NCI-H1105 treated with DMSO at 0.1 percent for 48 hours (cell line): ENCODE measurements around the gene COL26A1.
"Not testable (repeated sequence)": the region's sequence is repeated elsewhere in the genome, so short reads cannot be mapped to it uniquely, and the experiment has no call there.

ENCODE experiments used
- DNase-seq: peaks from one replicate; lab custom pipeline; 2025; lab: John Stamatoyannopoulos, UW

COL26A1 gene

DNA sequence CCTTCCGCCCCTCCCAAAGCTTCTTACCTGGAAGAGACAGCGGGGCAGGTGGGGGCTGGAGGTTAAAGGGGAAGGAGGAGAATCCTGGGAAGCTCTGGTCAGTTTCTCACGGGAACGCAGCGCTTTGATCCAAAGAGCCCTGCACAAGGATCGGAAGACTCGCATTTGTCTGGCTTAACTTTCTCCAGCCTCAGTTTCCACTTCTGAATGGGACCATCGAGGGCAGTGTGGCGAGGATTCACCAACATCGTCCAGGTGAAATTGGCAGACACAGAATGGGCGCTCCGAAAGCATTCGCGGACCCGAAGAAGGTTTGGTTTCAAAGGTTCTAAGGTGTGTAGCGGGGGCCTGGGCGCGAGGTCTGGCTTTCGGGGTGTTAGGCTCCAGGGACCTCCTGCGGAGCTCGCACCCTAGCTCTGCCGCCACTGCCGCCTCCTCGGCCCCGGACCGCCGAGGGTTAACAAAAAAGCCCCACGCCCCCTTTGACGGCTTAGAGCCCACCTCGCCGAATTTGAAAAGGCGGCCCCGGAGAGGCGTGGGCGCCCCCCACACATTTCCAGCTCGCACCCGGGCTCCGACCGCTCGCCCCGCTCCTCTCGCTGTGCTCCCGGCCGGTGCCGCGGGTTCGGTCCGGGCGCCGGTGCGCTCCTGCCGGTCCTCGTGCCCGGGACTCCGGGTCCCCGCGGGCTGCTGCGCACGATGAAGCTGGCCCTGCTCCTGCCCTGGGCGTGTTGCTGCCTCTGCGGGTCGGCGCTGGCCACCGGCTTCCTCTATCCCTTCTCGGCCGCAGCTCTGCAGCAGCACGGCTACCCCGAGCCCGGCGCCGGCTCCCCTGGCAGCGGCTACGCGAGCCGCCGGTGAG, at the start of gene COL26A1:
Gene COL26A1, plus strand, starts transcription at position 542 of the 862 bp plus-strand sequence. Its CDS starts 158 bp downstream, at position 700.
- peak; percentile 25 for DNase-seq

GRCh38 chr7:101315336-101315735, 47.3 kb upstream of the COL26A1 start:
- peak; percentile 9 for DNase-seq

DNA sequence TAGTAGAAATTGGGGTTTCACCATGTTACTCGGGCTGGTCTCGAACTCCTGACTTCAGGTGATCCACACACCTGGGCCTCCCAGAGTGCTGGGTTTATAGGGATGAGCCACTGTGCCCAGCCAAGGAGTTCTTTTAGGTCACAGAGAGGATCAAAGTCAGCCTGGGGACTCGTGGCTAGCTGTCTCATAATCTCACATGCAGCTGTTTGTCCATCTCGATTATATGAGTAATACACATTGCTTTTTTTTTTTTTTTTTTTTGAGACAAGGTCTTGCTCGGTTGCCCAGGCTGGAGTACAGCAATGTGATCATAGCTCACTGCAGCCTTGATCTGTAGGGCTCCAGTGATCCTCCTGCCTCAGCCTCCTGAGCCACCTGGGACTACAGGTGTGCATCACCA, 43.3 kb upstream of the COL26A1 start:
- no peak for DNase-seq

- DNase-seq = peak; percentile 83
Observed at GRCh38 chr7:101321491-101322401, 40.9 kb upstream of the COL26A1 start, which contains the start of gene IFT22. Gene IFT22 (minus strand): TSS chr7:101321812. CDS start chr7:101321709, 103 bp downstream.

DNA sequence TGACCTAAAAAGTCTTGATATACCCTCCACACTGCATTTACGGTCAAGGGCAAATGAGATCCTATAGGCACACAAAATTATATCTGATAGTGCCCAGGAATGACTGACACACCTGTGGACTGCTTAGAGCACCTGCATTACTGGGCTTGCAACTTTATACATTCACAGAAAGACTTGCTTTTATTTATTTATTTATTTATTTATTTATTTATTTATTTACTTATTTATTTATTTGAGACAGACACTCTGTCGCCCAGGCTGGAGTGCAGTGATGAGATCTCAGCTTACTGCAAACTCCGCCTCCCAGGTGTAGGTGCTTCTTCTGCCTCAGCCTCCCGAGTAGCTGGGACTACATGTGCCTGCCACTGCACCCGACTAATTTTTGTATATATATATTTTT, 34.5 kb upstream of the COL26A1 start:
- DNase-seq = no peak

- DNase-seq = no peak
Observed at GRCh38 chr7:101330011-101330484, 32.6 kb upstream of the COL26A1 start.

DNA sequence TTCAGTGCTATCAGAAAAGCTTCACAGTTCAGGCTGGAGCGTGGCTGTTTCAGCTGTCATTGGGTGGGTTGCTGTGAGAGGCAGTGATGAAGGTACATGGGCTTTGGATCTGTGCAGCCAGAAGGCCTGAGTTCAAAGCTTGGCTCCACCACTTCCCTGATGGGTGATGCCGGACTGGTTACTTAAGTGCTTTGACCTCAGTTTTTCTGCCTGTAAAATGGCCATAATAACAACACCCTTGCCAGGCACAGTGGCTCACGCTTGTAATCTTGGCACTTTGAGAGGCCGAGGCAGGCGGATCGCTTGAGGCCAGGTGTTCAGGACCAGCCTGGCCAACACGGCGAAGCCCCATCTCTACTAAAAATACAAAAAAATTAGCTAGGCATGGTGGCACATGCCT, 30.6 kb upstream of the COL26A1 start:
- no peak for DNase-seq

DNA sequence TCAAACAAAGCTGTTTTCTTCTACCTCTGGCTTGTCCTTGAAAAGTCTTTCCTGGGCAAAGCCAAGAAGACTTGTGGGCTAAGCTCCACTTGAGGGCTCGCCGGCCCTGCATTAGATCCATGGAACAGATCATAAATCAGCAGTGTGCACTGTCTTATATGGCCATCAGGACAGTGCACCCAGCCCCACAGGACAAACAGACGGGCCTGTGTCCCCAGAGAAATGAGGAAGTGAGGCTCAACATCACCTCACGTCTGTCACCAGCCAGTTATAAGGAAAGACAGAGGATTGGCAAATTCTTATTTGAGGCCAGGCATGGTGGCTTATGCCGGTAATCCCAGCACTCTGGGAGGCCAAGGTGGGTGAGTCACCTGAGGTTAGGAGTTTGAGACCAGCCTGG, 28.8 kb upstream of the COL26A1 start:
- DNase-seq = no peak

GRCh38 chr7:101340379-101340778, 22.3 kb upstream of the COL26A1 start:
- DNase-seq = no peak

DNA sequence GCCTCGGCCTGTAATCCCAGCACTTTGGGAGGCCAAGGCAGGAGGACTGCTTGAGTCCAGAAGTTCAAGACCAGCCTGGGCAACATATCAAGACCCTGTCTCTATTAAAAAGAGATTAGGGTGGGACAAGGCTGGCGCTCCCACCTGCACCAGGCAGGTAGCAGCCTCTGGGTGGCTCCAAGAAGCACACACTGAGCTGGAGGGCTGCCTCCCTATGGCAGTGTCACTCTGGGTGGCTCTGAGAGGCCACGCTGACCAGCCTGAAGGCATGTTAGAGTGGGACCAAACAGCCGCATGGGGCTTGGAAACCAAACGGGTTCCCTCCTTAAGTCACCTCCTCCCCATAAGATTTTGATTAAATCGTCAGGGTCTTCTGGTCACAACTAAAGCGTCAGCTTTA, 19.8 kb upstream of the COL26A1 start:
- DNase-seq = no peak

DNA sequence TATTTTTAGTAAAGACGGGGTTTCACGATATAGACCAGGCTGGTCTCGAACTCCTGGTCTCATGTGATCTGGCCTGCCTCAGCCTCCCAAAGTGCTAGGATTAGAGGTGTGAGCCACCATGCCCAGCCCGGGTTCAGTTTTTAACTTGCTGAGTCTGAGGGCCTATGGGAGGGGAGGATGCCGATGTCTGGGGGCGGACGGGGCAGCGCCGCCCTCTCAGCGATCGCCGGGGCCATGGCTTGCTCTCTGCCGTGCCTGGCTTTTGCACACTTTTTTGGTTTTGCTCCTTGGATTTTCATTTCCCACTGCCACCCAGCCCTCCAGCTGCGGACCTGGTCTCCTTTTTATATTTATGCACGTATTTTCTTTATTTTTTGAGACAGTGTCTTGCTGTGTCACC, 15.2 kb upstream of the COL26A1 start:
- no peak for DNase-seq

DNA sequence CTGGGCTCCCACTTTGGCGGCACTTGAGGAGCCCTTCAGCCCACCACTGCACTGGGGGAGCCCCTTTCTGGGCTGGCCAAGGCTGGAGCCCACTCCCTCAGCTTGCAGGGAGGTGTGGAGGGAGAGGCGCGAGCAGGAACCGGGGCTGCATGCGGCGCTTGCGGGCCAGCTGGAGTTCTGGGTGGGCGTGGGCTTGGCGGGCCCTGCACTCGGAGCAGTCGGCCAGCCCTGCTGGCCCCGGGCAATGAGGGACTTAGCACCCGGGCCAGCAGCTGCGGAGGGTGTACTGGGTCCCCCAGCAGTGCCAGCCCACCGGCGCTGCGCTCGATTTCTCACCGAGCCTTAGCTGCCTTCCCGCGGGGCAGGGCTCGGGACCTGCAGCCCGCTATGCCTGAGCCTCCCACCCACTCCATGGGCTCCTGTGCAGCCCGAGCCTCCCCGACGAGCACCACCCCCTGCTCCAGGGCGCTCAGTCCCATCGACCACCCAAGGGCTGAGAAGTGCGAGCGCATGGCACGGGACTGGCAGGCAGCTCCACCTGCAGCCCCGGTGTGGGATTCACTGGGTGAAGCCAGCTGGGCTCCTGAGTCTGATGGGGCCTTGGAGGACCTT, 14.1 kb upstream of the COL26A1 start:
- not testable (repeated sequence) for DNase-seq

GRCh38 chr7:101349300-101349699, 13.4 kb upstream of the COL26A1 start:
- not testable (repeated sequence) for DNase-seq

DNA sequence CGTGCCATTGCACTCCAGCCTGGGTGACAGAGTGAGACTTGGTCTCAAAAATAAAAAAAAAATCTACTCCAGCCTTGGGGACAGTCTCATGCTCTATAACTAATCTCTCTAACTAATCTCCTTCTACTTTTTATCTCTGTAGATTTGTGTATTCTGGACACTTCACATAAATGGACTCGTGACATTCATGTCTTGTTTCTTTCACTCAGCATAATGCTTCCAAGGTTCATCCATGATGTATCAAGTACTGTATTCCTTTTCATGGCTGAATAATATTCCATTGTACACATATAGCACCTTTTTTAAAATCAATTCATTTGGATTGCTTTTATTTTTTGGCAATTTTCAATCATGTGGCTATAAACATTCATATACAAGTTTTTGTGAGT, 9.8 kb upstream of the COL26A1 start:
- no peak for DNase-seq

- DNase-seq = no peak
Observed at GRCh38 chr7:101357433-101357832, 5.2 kb upstream of the COL26A1 start.

- DNase-seq = no peak
Observed at GRCh38 chr7:101363196-101363733, 590 bp downstream of the COL26A1 start.

- peak; percentile 54 for DNase-seq
Observed at GRCh38 chr7:101363734-101364374, 1.2 kb downstream of the COL26A1 start.

DNA sequence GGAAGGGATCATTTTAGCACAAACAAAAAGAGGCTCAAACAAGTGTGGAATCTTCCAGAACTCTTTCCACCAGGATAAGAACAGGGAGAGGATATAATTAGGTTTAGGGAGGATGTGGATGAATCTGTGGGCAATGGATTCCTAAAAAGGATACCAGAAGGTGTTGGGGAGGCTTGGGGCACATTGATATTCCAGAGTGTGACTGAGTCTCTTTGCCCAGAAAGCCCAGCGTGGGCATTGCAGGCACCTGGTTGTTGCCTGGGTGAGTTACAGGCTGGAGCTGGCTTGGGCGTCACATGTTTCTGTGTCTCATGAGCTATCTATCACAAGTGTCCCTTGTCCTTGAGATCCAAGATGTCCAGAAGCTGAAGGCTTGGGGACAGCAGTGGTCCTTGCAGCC, 3.3 kb downstream of the COL26A1 start:
- DNase-seq = no peak

DNA sequence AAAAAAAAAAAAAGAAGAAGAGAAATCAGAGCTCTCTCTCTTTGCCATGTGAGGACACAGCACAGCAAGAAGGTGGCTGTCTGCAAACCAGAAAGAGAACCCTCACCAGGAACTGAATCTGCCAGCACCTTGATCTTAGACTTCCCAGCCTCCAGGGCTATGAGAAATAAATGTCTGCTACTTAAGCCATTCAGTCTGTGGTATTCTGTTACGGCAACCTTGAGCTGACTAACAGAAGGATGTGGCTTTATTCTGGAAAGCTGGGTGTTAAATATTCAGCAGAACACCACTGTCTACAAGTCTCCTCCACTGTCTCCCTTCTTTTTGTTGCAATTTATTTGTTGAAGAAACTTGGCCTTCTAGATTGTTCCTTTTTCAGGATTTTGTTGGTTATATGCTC, 5.0 kb downstream of the COL26A1 start:
- DNase-seq = no peak

DNA sequence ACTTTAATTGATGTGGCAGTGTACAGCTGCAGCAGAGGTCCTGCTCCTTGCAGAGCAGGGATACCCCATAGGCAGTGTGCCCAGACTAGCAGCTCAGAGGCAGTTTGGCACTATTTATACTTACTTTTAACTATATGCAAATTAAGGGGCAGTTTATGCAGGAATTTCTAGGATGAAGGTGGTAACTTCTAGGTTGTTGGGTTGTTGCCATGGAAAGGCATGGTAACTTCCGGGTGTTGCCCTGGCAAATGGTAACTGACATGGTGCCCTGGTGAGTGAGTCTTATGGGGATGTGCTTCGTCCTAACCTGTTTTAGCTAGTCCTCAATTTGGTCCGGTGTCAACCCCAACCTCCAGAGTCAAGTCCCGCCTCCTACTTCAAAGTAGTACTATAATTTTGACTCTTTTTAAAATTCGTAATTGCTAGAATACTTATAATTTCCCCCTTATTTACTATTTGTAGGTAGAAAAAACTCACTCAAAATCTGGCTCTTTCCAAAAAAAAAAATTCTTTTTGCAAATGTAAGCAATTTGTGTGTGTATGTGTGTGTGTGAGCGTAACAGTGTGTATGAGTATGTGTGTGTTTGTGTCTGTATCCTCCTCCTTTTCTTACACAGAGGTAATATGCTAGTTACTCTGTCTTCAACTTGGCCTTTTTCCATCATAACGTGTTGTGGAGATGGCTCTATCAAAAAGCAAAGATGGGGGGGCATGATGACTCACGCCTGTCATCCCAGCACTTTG, 5.9 kb downstream of the COL26A1 start:
- DNase-seq = no peak

GRCh38 chr7:101370836-101371235, 8.2 kb downstream of the COL26A1 start:
- no peak for DNase-seq
